SK-MEL-5 (cell line): Measurements from ENCODE around the gene IL2RA. TPM values are rescaled to one million over a fixed set of nuclear protein-coding genes. Genes with fewer than 3 reads are reported as not detected.
A peak's percentile ranks its signal among the peaks of the same experiment; 100 is the strongest.
"Not testable (repeated sequence)": the region's sequence is repeated elsewhere in the genome, so short reads cannot be mapped to it uniquely, and the experiment has no call there.

Experiments used
- DNase-seq: peaks from one replicate; pipeline ENCODE4 v3.0.0-alpha.2; 2016; ENCODE audit warnings: low read depth, low spot score
- in situ Hi-C: cut with HindIII; loops from 2 replicates; pipeline ENCODE4 v1.10.0; 2016; ENCODE audit warnings: low sequenced_read_pairs, high pct_unique_total_duplicates, low pct_unique_long_range_greater_than_20kb
- polyA plus RNA-seq, 2 experiments: library from polyadenylated mRNA; depleted of rRNA; stranded (reverse); fragments of >200 nt; gene quantifications; 2 replicates each; pipeline ENCODE4 v1.2.3, GENCODE V29; 2015
- total RNA-seq: library from RNA; depleted of rRNA; stranded (reverse); fragments of >200 nt; shearing (Covaris generic); gene quantifications from 2 replicates; pipeline ENCODE4 v1.2.3, GENCODE V29; 2014; rRNA removed

The IL2RA gene
- total RNA-seq: not detected in 2 replicates
- polyA plus RNA-seq (2015; cell fraction: cytosol; rRNA removed): not detected in 2 replicates
- polyA plus RNA-seq (2015; cell fraction: nucleus; rRNA removed): not detected in 2 replicates

GRCh38 chr10:6062101-6062771, at the start of gene IL2RA:
IL2RA (minus strand) TSS chr10:6062367; CDS start chr10:6062151, 216 bp downstream.
- DNase-seq: no peak
- in situ Hi-C loops: no loop called here

- in situ Hi-C loops: no loop called here
- DNase-seq: no peak
Measured at GRCh38 chr10:6110136-6110535, 48.0 kb upstream of the IL2RA start.

GRCh38 chr10:6109444-6109775, 47.2 kb upstream of the IL2RA start:
- in situ Hi-C loops: no loop called here
- no peak for DNase-seq

- in situ Hi-C loops: no loop called here
- peak; percentile 51 for DNase-seq
Measured at GRCh38 chr10:6108631-6109443, 46.7 kb upstream of the IL2RA start.

GRCh38 chr10:6108072-6108471, 45.9 kb upstream of the IL2RA start:
- in situ Hi-C loops: no loop called here

GRCh38 chr10:6107616-6108015, 45.4 kb upstream of the IL2RA start:
- DNase-seq, in situ Hi-C loops: not testable (repeated sequence)

More at GRCh38 chr10:6108072-6108471, 45.9 kb upstream of the IL2RA start:
- DNase-seq: no peak

- in situ Hi-C loops: no loop called here
- DNase-seq: no peak
Measured at GRCh38 chr10:6103591-6103990, 41.4 kb upstream of the IL2RA start.

- in situ Hi-C loops: no loop called here
Measured at GRCh38 chr10:6102128-6102527, 40.0 kb upstream of the IL2RA start.

GRCh38 chr10:6101181-6101580, 39.0 kb upstream of the IL2RA start:
- in situ Hi-C loops: no loop called here
- DNase-seq: no peak

More at GRCh38 chr10:6102128-6102527, 40.0 kb upstream of the IL2RA start:
- no peak for DNase-seq

GRCh38 chr10:6100370-6100769, 38.2 kb upstream of the IL2RA start:
- DNase-seq: no peak
- in situ Hi-C loops: no loop called here

- DNase-seq: no peak
- in situ Hi-C loops: loop anchor here (25.0 kb wide), 1 partner anchor 136 kb away; no protein-coding TSS in a partner anchor
Measured at GRCh38 chr10:6098156-6098555, 36.0 kb upstream of the IL2RA start.

GRCh38 chr10:6097063-6097462, 34.9 kb upstream of the IL2RA start:
- DNase-seq: no peak
- in situ Hi-C loops: loop anchor here (25.0 kb wide), 1 partner anchor 135 kb away; no protein-coding TSS in a partner anchor

- no peak for DNase-seq
- in situ Hi-C loops: loop anchor here (25.0 kb wide), 1 partner anchor 134 kb away; no protein-coding TSS in a partner anchor
Measured at GRCh38 chr10:6095810-6096570, 33.8 kb upstream of the IL2RA start.

GRCh38 chr10:6092731-6093130, 30.6 kb upstream of the IL2RA start:
- DNase-seq: no peak
- in situ Hi-C loops: loop anchor here (25.0 kb wide), 1 partner anchor 130 kb away; no protein-coding TSS in a partner anchor

GRCh38 chr10:6091630-6092029, 29.5 kb upstream of the IL2RA start:
- DNase-seq: no peak

GRCh38 chr10:6089334-6090219, 27.4 kb upstream of the IL2RA start:
- in situ Hi-C loops: loop anchor here (25.0 kb wide), 1 partner anchor 127 kb away; no protein-coding TSS in a partner anchor
- no peak for DNase-seq

More at GRCh38 chr10:6091630-6092029, 29.5 kb upstream of the IL2RA start:
- in situ Hi-C loops: loop anchor here (25.0 kb wide), 1 partner anchor 129 kb away; no protein-coding TSS in a partner anchor
